ENCODE measurements around the gene CMYA5.
"Not testable (repeated sequence)": the region's sequence is repeated elsewhere in the genome, so short reads cannot be mapped to it uniquely, and the experiment has no call there.

CMYA5 gene

DNA sequence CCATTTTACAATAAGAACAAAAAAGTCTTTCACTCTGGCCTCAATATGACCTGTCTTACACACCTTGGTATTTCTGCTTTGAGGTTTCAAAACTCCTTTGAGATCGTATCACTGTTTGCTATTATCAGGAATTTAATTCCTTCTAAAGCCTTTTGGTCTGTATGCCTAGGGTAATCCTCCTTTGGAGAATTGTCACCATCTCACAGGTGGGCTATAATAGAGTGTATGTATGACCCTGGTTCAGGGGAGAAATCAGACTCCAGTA is 13.7 kb downstream of the CMYA5 start:
- DNase-seq: no peak

DNA sequence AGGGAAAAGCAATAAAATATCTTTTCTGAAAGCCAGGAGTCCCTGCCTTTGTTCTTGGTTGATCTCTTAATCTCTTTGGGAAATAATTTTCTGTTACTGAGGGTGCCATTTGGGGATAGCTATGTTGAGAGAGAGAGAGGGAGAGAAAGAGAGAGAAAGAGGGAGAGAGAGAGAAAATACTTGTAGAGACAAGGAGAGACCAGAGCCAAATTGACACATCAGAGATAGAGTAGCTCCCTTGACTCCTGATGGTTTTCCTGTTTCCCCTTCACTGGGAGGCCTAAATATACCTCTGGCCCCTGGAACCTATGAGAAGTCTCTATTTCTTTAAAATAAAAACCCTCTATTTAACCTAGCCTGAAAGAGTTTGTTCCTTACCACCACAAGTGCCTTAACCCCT is 14.9 kb downstream of the CMYA5 start:
- DNase-seq: no peak

GRCh38 chr5:79705632-79706031 is 16.0 kb downstream of the CMYA5 start:
- no peak for DNase-seq

GRCh38 chr5:79706317-79706716 is 16.7 kb downstream of the CMYA5 start:
- not testable (repeated sequence) for DNase-seq

GRCh38 chr5:79707535-79707934 is 17.9 kb downstream of the CMYA5 start:
- no peak for DNase-seq

DNA sequence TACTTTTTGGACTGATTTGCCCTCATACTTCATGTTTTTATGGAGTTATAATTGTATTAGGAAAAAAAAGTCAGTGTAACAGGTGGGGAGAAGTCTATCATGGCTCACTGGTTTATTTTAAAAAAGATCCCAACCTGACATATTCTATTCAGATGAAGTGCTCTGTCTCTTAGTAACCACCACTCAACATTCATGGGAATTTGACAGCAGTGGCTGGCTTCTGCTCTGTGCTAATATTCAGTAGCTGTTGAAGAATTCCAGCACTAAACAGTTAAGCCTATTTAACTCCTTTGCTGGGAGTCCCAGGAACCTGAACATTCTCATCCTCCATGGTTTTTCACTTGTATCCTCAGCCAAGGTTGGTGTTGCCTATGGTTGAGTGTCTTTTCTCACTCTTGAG is 23.1 kb downstream of the CMYA5 start:
- DNase-seq: no peak

- no peak for DNase-seq
These were observed 24.1 kb downstream of the CMYA5 start for GRCh38 chr5:79713727-79714126.

DNA sequence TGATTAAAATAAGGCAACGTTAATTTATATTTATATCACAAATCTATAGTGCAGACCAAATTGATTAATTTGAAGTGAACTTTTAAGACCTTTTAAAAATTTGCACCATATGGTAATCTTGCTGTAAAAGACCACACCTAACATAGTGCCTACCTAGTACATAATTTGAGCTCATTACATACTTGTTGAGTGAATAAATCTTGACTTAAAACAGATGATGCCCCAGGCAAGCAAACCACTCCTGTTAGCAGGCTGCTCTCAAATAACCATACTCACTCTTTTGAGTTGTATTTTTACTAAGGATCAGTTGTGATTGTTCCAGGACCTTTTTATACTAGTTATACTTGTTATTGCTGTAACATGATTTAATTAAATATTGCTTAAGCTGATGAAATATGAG is 27.2 kb downstream of the CMYA5 start:
- DNase-seq: no peak

GRCh38 chr5:79720096-79720495 is 30.5 kb downstream of the CMYA5 start:
- DNase-seq: no peak

DNA sequence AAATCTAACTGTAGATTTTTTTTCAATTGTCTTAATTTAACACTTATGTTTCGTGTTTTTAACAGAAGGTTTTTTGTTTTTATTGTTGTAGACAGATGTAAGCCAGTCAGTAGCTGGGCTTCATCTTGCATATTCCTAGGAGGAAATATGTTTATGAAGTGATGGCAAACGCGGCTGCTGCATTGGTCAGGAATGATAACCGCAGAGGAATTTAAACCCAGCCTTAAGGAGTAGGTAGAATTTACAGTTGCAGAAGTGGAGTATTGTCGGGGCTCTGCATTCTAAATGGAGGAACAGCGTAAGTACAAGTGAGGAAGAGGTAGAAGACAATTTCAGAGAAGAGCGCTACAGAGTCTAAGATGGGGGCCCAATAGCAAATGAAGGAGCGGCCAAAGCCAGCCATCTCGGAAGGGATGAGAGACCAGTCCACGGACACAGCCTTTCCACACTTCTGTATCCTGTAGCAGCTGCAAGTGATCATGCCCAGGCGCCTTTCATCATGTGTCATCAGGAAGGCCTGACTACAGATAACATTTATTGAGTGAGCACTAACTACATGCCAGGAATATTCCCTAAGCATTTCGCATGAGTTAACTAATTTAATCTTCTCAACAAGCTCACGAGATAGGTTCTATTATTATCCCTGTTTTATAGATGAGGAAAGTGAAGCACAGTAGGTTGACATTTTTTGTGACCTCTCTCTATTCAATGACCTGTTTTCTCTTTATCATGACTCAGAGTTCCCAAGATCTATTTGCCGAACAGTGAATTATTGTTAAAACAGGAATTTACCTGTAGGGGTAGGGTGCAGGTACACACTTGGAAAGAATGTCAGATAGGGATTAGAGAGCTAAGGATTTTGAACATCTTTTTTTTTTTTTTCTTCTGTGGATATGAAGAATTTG is 38.1 kb downstream of the CMYA5 start:
- no peak for DNase-seq

- DNase-seq: no peak
These were observed 38.8 kb downstream of the CMYA5 start for GRCh38 chr5:79728396-79728795.

GRCh38 chr5:79729679-79730078 is 40.0 kb downstream of the CMYA5 start:
- no peak for DNase-seq

- DNase-seq: no peak
These were observed 40.9 kb downstream of the CMYA5 start for GRCh38 chr5:79730564-79730963.

DNA sequence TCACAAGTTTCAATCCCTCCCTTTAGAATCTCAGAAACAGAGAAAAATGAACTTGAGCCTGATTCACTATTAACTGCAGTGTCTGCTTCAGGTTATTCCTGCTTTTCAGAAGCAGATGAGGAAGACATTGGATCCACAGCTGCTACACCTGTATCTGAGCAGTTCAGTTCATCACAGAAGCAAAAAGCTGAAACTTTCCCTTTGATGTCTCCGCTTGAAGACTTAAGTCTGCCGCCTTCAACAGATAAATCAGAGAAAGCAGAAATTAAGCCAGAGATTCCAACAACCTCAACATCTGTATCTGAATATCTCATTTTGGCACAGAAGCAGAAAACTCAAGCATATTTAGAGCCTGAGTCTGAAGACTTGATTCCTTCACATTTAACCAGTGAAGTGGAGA is 42.1 kb downstream of the CMYA5 start:
- DNase-seq: no peak

GRCh38 chr5:79736528-79737514 is 47.2 kb downstream of the CMYA5 start:
- DNase-seq: no peak

- DNase-seq: no peak
These were observed 48.7 kb downstream of the CMYA5 start for GRCh38 chr5:79738349-79738748.

DNA sequence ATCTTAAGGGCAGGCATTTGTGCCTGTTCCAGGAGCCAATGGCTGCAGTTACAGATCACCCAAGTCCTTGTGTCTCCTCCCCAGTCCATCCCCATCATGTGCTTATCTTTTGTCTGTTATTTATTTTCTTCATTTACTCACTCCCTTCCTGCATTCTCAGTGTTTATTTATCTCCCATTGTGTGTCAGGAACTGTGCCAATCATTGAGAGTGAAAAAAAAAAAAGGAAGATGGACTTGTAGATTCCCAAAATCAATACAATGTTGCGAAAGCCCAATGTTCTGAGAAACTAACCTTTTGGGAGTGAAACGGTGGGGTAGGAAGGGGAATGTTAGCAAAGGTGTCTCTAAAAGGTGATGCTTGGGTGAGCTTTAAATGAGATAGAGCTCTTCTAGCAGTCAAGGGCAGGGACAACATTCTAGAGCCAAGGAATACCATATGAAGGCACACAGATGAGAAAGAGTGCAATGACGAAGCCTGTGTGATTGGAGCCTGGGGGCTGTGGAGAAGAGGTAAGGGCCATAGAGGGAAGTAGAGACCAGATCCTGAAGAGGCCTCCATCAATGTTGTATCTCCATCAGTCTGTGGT is 53.0 kb downstream of the CMYA5 start:
- no peak for DNase-seq

GRCh38 chr5:79743846-79744605 is 54.4 kb downstream of the CMYA5 start:
- no peak for DNase-seq

- no peak for DNase-seq
These were observed 55.6 kb downstream of the CMYA5 start for GRCh38 chr5:79745255-79745654.

GRCh38 chr5:79746642-79747569 is 57.3 kb downstream of the CMYA5 start:
- DNase-seq: no peak

- no peak for DNase-seq
These were observed 61.2 kb downstream of the CMYA5 start for GRCh38 chr5:79750611-79751510.
